Fibroblast of the aortic adventitia (primary cell): Measurements from ENCODE around the gene LRRFIP2. TPM values are rescaled to one million over a fixed set of nuclear protein-coding genes. Genes with fewer than 3 reads are reported as not detected.
"Not testable (repeated sequence)": the region's sequence is repeated elsewhere in the genome, so short reads cannot be mapped to it uniquely, and the experiment has no call there.

ENCODE experiments used
- DNase-seq: peaks from one replicate; pipeline ENCODE4 v3.0.0-alpha.2; 2010; ENCODE audit warnings: low read depth
- H3K4me3 ChIP-seq: 2 replicates; pipeline ENCODE4 v1.5.1; 2011; ENCODE audit warnings: low read depth, mild to moderate bottlenecking, control low read depth, low read length, moderate library complexity
- CTCF ChIP-seq: IDR thresholded peaks from 2 replicates; pipeline ENCODE4 v1.5.1; 2011; ENCODE audit warnings: mild to moderate bottlenecking, low read length, control low read depth, inconsistent platforms; ENCODE audit not compliant: insufficient read depth
- total RNA-seq: library from RNA; depleted of rRNA; stranded (reverse); fragments of >200 nt; gene quantifications from 2 replicates; pipeline ENCODE4 v1.2.3, GENCODE V29; 2012; ENCODE audit warnings: low replicate concordance

LRRFIP2 gene
- total RNA-seq, 1 donor, result 46.8 TPM

GRCh38 chr3:37052860-37053259, 121.5 kb downstream of the LRRFIP2 start:
- DNase-seq, result no peak
- TF ChIP-seq CTCF, result no peak
- no peak overlapping the region for H3K4me3 ChIP-seq

GRCh38 chr3:37050282-37050681, 124.1 kb downstream of the LRRFIP2 start:
- TF ChIP-seq CTCF, result no peak
- no peak overlapping the region for H3K4me3 ChIP-seq
- no peak for DNase-seq

GRCh38 chr3:37042712-37043111, 131.7 kb downstream of the LRRFIP2 start:
- DNase-seq, result peak; percentile 52
- H3K4me3 ChIP-seq, result not testable (repeated sequence)

- TF ChIP-seq CTCF, result no peak
- no peak for DNase-seq
- H3K4me3 ChIP-seq, result no peak overlapping the region
These were observed 132.7 kb downstream of the LRRFIP2 start for GRCh38 chr3:37041546-37042195.

- DNase-seq, result no peak
- H3K4me3 ChIP-seq, result no peak overlapping the region
- TF ChIP-seq CTCF, result no peak
These were observed 134.2 kb downstream of the LRRFIP2 start for GRCh38 chr3:37040231-37040630.

- TF ChIP-seq CTCF, result no peak
- no peak overlapping the region for H3K4me3 ChIP-seq
- no peak for DNase-seq
These were observed 135.1 kb downstream of the LRRFIP2 start for GRCh38 chr3:37039161-37039846.

- no peak for DNase-seq
- H3K4me3 ChIP-seq, result no peak overlapping the region
- TF ChIP-seq CTCF, result no peak
These were observed 137.0 kb downstream of the LRRFIP2 start for GRCh38 chr3:37037352-37037751.
